Frontal cortex (tissue), 4 donors: Measurements from ENCODE around the gene NCL. TPM values are rescaled to one million over a fixed set of nuclear protein-coding genes. Genes with fewer than 3 reads are reported as not detected.

ENCODE experiments used
- DNase-seq, 2 donors: peaks; one replicate each; pipeline ENCODE4 v3.0.0; 2012; ENCODE audit warnings: low spot score in 2 of 2
- FAIRE-seq: peaks from 2 replicates; lab custom pipeline; 2012; peaks lifted over from hg19 to GRCh38; lab: Jason Lieb, UNC
- total RNA-seq: library from RNA; depleted of rRNA; stranded (reverse); fragments of >200 nt; gene quantifications from one replicate; pipeline ENCODE4 v1.2.3, GENCODE V29; 2014
- donor health status: control.
- donor health status: control.
- donor health status: control.

NCL gene
- 137 TPM for total RNA-seq

- no peak for FAIRE-seq
- DNase-seq = peak in 1 of 2 donors; percentile 80
Observed at GRCh38 chr2:231463698-231464575, at the start of gene NCL. Gene NCL (minus strand): TSS chr2:231464484. CDS start chr2:231464353, 131 bp downstream.

GRCh38 chr2:231513746-231514224 is 49.5 kb upstream of the NCL start:
- DNase-seq (no peak), FAIRE-seq (no peak)

- FAIRE-seq = no peak
- no peak for DNase-seq
Observed at GRCh38 chr2:231512222-231512621, 47.9 kb upstream of the NCL start.

GRCh38 chr2:231503766-231504165 is 39.5 kb upstream of the NCL start:
- FAIRE-seq (no peak), DNase-seq (no peak)

- DNase-seq = no peak
- no peak for FAIRE-seq
Observed at GRCh38 chr2:231502596-231502995, 38.3 kb upstream of the NCL start.

- FAIRE-seq (no peak), DNase-seq (no peak)
Observed at GRCh38 chr2:231497651-231498050, 33.4 kb upstream of the NCL start.

GRCh38 chr2:231494669-231495068 is 30.4 kb upstream of the NCL start:
- DNase-seq = no peak
- no peak for FAIRE-seq

- DNase-seq = no peak
- no peak for FAIRE-seq
Observed at GRCh38 chr2:231490801-231491200, 26.5 kb upstream of the NCL start.

GRCh38 chr2:231489990-231490389 is 25.7 kb upstream of the NCL start:
- no peak for FAIRE-seq
- DNase-seq = no peak

- no peak for DNase-seq
- FAIRE-seq = no peak
Observed at GRCh38 chr2:231488331-231488730, 24.0 kb upstream of the NCL start.

GRCh38 chr2:231486851-231487596 is 22.7 kb upstream of the NCL start:
- FAIRE-seq = no peak
- DNase-seq = no peak

GRCh38 chr2:231483398-231484329 is 19.4 kb upstream of the NCL start:
- FAIRE-seq (no peak), DNase-seq (peak; percentile 41 to 49)

GRCh38 chr2:231482806-231483391 is 18.6 kb upstream of the NCL start:
- peak; percentile 78 to 87 for DNase-seq
- FAIRE-seq = no peak

- FAIRE-seq = no peak
- no peak for DNase-seq
Observed at GRCh38 chr2:231480781-231481180, 16.5 kb upstream of the NCL start.

- FAIRE-seq = no peak
- no peak for DNase-seq
Observed at GRCh38 chr2:231479455-231479854, 15.2 kb upstream of the NCL start.

- no peak for DNase-seq
- FAIRE-seq = no peak
Observed at GRCh38 chr2:231476920-231477319, 12.6 kb upstream of the NCL start.

- FAIRE-seq (no peak), DNase-seq (no peak)
Observed at GRCh38 chr2:231475965-231476364, 11.7 kb upstream of the NCL start.

- FAIRE-seq (no peak), DNase-seq (no peak)
Observed at GRCh38 chr2:231472816-231473215, 8.5 kb upstream of the NCL start.

- no peak for DNase-seq
- no peak for FAIRE-seq
Observed at GRCh38 chr2:231470246-231470900, 6.1 kb upstream of the NCL start.
